Heart left ventricle (tissue), 16 donors: ENCODE data around the gene ARHGAP45. TPM values are rescaled to one million over a fixed set of nuclear protein-coding genes. Genes with fewer than 3 reads are reported as not detected.

Experiments
- ATAC-seq, 4 donors: fragments of 200-7000 bp; cut with Tn5 transposase; one replicate each; pipeline ENCODE4 v1.9.1; 2020 to 2022; ENCODE audit warnings: moderate library complexity in 4 of 4, mild to moderate bottlenecking in 3 of 4, moderate number of reproducible peaks in 1 of 4
- DNase-seq, 5 donors: peaks; one replicate each; pipeline ENCODE4 v3.0.0-alpha.2; 2020
- H3K27ac ChIP-seq, 12 donors: fragments of 200-600 bp; sonication (generic) in 4 of 12; one replicate each; pipeline versions ENCODE4 v1.5.0 to v1.8.0; 2016 to 2022; ENCODE audit warnings: mild to moderate bottlenecking in 2 of 12
- H3K27me3 ChIP-seq, 9 donors: fragments of 200-600 bp; sonication (generic) in 2 of 9; one replicate each; pipeline versions ENCODE4 v1.5.1 to v1.8.0; 2016 to 2022; ENCODE audit warnings: mild to moderate bottlenecking in 3 of 9
- H3K36me3 ChIP-seq, 9 donors: fragments of 200-600 bp; sonication (generic) in 2 of 9; one replicate each; pipeline versions ENCODE4 v1.5.0 to v1.8.0; 2018 to 2022; ENCODE audit warnings: mild to moderate bottlenecking in 2 of 9
- H3K4me1 ChIP-seq, 12 donors: fragments of 200-600 bp; sonication (generic) in 4 of 12; one replicate each; pipeline versions ENCODE4 v1.5.0 to v1.8.0; 2016 to 2022; ENCODE audit warnings: mild to moderate bottlenecking in 3 of 12
- H3K4me3 ChIP-seq, 12 donors: fragments of 200-600 bp; sonication (generic) in 4 of 12; one replicate each; pipeline versions ENCODE4 v1.5.0 to v1.8.0; 2017 to 2022; ENCODE audit warnings: mild to moderate bottlenecking in 9 of 12, moderate library complexity in 4 of 12
- H3K9me3 ChIP-seq, 12 donors: fragments of 200-600 bp; sonication (generic) in 4 of 12; one replicate each; pipeline versions ENCODE4 v1.5.0 to v1.8.0; 2016 to 2022; ENCODE audit warnings: mild to moderate bottlenecking in 1 of 12
- POLR2A ChIP-seq, 2 donors: fragments of 450-650 bp; IDR thresholded peaks; one replicate each; pipeline ENCODE4 v1.6.1; 2017; ENCODE audit warnings: antibody characterized with exemption in 2 of 2, mild to moderate bottlenecking in 2 of 2, moderate library complexity in 2 of 2
- WGBS, 4 donors: extraction: QIAGEN DNeasy Blood & Tissue Kit in 2 of 4; methylation state at CpG; one replicate each; pipeline versions ENCODE4 v1.1.5 to v1.1.7; 2013 to 2018; 5-methylcytosine and 5-hydroxymethylcytosine counted together
- intact Hi-C, 10 donors: fragments of 100-400 bp; cut with DNase I; formaldehyde crosslinking; loops; one replicate each; pipeline versions ENCODE4 v1.11.1 to v1.14.2; 2022
- long read RNA-seq, 3 donors: library from polyadenylated mRNA; unstranded; transcript quantifications; one replicate each; pipeline ENCODE4 v2.0.0, GENCODE V29; 2020 to 2021
- polyA plus RNA-seq, 2 donors: library from polyadenylated mRNA; stranded (reverse); fragments of 200-250 nt; gene quantifications; one replicate each; pipeline ENCODE4 v1.2.3, GENCODE V29; 2013
- total RNA-seq, 9 donors: library from RNA; depleted of rRNA in 2 of 9; stranded (reverse); fragments of >200 nt in 2 of 9; fragmentation: NEBNext Ultra II Directional in 3 of 9; extraction: Animal tissue kit (Norgen Biotek cat#: 25700) in 3 of 9; gene quantifications; one replicate each; pipeline versions ENCODE4 v1.1.0 to v1.2.4, GENCODE V29; 2016 to 2023
- TF ChIP-seq, protein P1 (sequence below), 12 donors: fragments of 200-600 bp; sonication (generic) in 4 of 12; IDR thresholded peaks; one replicate each; pipeline versions ENCODE4 v1.5.0 to v1.8.0; 2018 to 2022; ENCODE audit warnings: antibody characterized with exemption in 12 of 12, mild to moderate bottlenecking in 5 of 12
- donor health status: ischemic (EF 13 %, LVEDD 7.1; RV severe dilation, severe dysfunction).
- donor health status: healthy with polysubstance abuse.
- donor health status: DM: no; HTN: yes; CAD: no.
- donor health status: DM: no; HTN: no; CAD: no.
- donor health status: ischemic (EF 25% LVEDD 6.9; RV normal size, moderate dysfunction).
- donor health status: ischemic (EF 25% LVEDD 5.7; RV mildly dilated, moderate dysfunction).
- donor health status: healthy.
- donor health status: DM: yes; HTN: yes; CAD: no.
- donor health status: ischemic (EF 35%, LVEDD 5.7; RV mildly dilated, moderate dysfunction).
- donor health status: nonischemic (EF 11% LVEDD 7.7; RV severe dilation, severe dysfunction).
- donor health status: DM: yes; HTN: yes; CAD: no.
- donor health status: PGD.
- donor health status: ischemic (EF 29% LVEDD 5.4; RV normal size, mild dysfunction).
- donor health status: nonischemic (EF 23%, LVEDD 6.1; RV moderate dilation, normal function).

The ARHGAP45 gene, protein sequence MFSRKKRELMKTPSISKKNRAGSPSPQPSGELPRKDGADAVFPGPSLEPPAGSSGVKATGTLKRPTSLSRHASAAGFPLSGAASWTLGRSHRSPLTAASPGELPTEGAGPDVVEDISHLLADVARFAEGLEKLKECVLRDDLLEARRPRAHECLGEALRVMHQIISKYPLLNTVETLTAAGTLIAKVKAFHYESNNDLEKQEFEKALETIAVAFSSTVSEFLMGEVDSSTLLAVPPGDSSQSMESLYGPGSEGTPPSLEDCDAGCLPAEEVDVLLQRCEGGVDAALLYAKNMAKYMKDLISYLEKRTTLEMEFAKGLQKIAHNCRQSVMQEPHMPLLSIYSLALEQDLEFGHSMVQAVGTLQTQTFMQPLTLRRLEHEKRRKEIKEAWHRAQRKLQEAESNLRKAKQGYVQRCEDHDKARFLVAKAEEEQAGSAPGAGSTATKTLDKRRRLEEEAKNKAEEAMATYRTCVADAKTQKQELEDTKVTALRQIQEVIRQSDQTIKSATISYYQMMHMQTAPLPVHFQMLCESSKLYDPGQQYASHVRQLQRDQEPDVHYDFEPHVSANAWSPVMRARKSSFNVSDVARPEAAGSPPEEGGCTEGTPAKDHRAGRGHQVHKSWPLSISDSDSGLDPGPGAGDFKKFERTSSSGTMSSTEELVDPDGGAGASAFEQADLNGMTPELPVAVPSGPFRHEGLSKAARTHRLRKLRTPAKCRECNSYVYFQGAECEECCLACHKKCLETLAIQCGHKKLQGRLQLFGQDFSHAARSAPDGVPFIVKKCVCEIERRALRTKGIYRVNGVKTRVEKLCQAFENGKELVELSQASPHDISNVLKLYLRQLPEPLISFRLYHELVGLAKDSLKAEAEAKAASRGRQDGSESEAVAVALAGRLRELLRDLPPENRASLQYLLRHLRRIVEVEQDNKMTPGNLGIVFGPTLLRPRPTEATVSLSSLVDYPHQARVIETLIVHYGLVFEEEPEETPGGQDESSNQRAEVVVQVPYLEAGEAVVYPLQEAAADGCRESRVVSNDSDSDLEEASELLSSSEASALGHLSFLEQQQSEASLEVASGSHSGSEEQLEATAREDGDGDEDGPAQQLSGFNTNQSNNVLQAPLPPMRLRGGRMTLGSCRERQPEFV
- total RNA-seq (10 to 100 TPM in 3 of 9 donors, 1 to 10 TPM in 6; 1.6 to 38.2 (median 5.1) TPM), polyA plus RNA-seq (1 to 10 TPM; 4.1 to 4.7 TPM)
- long read RNA-seq, donor 1, full-length matches to known transcripts = 3 of 9 reads
- long read RNA-seq, donor 1, partial matches to known transcripts = 4 of 9 reads
- long read RNA-seq, donor 1, other reads (novel, unspliced or antisense) = 2 of 9 reads
- long read RNA-seq, donor 2, partial matches to known transcripts = 2 of 3 reads
- long read RNA-seq, donor 2, other reads (novel, unspliced or antisense) = 1 of 3 reads
- long read RNA-seq, donor 3, full-length matches to known transcripts = 7 of 11 reads
- long read RNA-seq, donor 3, partial matches to known transcripts = 2 of 11 reads
- long read RNA-seq, donor 3, other reads (novel, unspliced or antisense) = 2 of 11 reads

- H3K9me3 ChIP-seq = no peaks in the 10 kb centered on the region
- WGBS, 4 donors = 4 to 16% (median 7%) methylated on average over 18 to 61 of the region's 61 CpGs
- H3K4me3 ChIP-seq = peak within 1 kb of the TSS in 11 of 12 donors; percentile 22 to 80 (median 45)
- peak in 3 of 4 donors; percentile 4 to 17 (median 4) for ATAC-seq
- peak within 1 kb of the TSS in 8 of 12 donors; percentile 38 to 97 (median 52) for H3K27ac ChIP-seq
- no peak for TF ChIP-seq POLR2A (IDR thresholded peaks at IDR 0.05)
- TF ChIP-seq, protein P1, sequence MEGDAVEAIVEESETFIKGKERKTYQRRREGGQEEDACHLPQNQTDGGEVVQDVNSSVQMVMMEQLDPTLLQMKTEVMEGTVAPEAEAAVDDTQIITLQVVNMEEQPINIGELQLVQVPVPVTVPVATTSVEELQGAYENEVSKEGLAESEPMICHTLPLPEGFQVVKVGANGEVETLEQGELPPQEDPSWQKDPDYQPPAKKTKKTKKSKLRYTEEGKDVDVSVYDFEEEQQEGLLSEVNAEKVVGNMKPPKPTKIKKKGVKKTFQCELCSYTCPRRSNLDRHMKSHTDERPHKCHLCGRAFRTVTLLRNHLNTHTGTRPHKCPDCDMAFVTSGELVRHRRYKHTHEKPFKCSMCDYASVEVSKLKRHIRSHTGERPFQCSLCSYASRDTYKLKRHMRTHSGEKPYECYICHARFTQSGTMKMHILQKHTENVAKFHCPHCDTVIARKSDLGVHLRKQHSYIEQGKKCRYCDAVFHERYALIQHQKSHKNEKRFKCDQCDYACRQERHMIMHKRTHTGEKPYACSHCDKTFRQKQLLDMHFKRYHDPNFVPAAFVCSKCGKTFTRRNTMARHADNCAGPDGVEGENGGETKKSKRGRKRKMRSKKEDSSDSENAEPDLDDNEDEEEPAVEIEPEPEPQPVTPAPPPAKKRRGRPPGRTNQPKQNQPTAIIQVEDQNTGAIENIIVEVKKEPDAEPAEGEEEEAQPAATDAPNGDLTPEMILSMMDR (IDR thresholded peaks at IDR 0.05) = no peak
- H3K36me3 ChIP-seq = peaks cover 0 to 20% (median 0%) of the 10 kb centered on the region in 9 donors
- peak in 3 of 5 donors; percentile 41 to 86 (median 71) for DNase-seq
- peaks cover 5 to 57% (median 26%) of the 10 kb centered on the region in 12 donors for H3K4me1 ChIP-seq
- intact Hi-C loops = no loop called here
- peaks cover 29 to 81% (median 51%) of the 10 kb centered on the region in 9 donors for H3K27me3 ChIP-seq
Observed at GRCh38 chr19:1066748-1067340, at the start of gene ARHGAP45. Gene ARHGAP45, plus strand, starts transcription at chr19:1067167. Its CDS starts 239 bp downstream, at chr19:1067406.

- no peak for ATAC-seq
Observed at GRCh38 chr19:1017906-1018305, 49.1 kb upstream of the ARHGAP45 start.

DNA sequence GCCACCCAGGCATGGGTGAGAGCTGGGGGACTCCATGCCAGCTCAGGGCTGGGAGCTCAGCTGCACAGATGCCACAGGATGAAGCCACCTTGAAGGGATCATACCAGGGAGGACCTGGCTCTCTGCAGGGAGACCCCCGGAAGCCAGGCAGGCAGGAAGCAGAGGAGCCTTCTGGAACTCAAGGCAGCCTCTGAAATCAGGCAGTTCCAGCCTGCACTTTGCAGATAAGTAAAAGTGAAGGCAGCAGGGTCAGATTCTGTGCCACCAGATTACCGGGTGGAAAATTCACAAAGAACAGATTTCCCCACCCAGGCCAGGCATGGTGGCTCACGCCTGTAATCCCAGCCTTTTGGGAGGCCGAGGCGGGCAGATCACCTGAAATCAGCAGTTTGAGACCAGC, 48.6 kb upstream of the ARHGAP45 start:
- WGBS, 4 donors = 50 to 71% (median 65%) methylated on average over 2 to 5 of the region's 5 CpGs
- intact Hi-C loops = no loop called here
- TF ChIP-seq, protein P1 (IDR thresholded peaks at IDR 0.05) = no peak
- TF ChIP-seq POLR2A (IDR thresholded peaks at IDR 0.05) = no peak
- no peak for DNase-seq
- no peaks in the 10 kb centered on the region for H3K27me3 ChIP-seq
- peaks cover 30 to 79% (median 65%) of the 10 kb centered on the region in 12 donors for H3K4me1 ChIP-seq
- H3K9me3 ChIP-seq = no peaks in the 10 kb centered on the region
- peaks cover 0 to 23% (median 9%) of the 10 kb centered on the region in 9 donors for H3K36me3 ChIP-seq
- H3K4me3 ChIP-seq = peak overlapping the region in 3 of 12 donors; percentile 72 to 96 (median 91)
- ATAC-seq = no peak
- H3K27ac ChIP-seq = peak overlapping the region in 1 of 12 donors; percentile 74

More at GRCh38 chr19:1017906-1018305, 49.1 kb upstream of the ARHGAP45 start:
- 77 to 88% (median 85%) methylated on average over 3 to 9 of the region's 9 CpGs for WGBS, 4 donors
- peaks cover 30 to 76% (median 63%) of the 10 kb centered on the region in 12 donors for H3K4me1 ChIP-seq
- H3K4me3 ChIP-seq = peak overlapping the region in 2 of 12 donors; percentile 12 to 72
- TF ChIP-seq, protein P1 (IDR thresholded peaks at IDR 0.05) = no peak
- no peak for TF ChIP-seq POLR2A (IDR thresholded peaks at IDR 0.05)
- intact Hi-C loops = no loop called here
- H3K9me3 ChIP-seq = no peaks in the 10 kb centered on the region
- peaks cover 0 to 28% (median 14%) of the 10 kb centered on the region in 9 donors for H3K36me3 ChIP-seq
- H3K27me3 ChIP-seq = no peaks in the 10 kb centered on the region
- DNase-seq = no peak
- H3K27ac ChIP-seq = peak overlapping the region in 5 of 12 donors; percentile 14 to 74 (median 49)
